Osteocyte (in vitro differentiated cells): ENCODE data around the gene VIT. TPM values are rescaled to one million over a fixed set of nuclear protein-coding genes. Genes with fewer than 3 reads are reported as not detected.
"Not testable (repeated sequence)": the region's sequence is repeated elsewhere in the genome, so short reads cannot be mapped to it uniquely, and the experiment has no call there.

Source experiments
- DNase-seq: peaks from one replicate; pipeline ENCODE4 v3.0.0; 2021; ENCODE audit warnings: mixed read lengths; ENCODE audit not compliant: unreplicated experiment; ENCODE audit errors: extremely low spot score
- H3K27ac Mint-ChIP-seq: one replicate; pipeline ENCODE4 v1.8.0; 2021; ENCODE audit warnings: mild to moderate bottlenecking, mixed read lengths; ENCODE audit not compliant: unreplicated experiment
- H3K27me3 Mint-ChIP-seq: one replicate; pipeline ENCODE4 v1.8.0; 2021; ENCODE audit warnings: mixed read lengths; ENCODE audit not compliant: unreplicated experiment
- H3K36me3 Mint-ChIP-seq: one replicate; pipeline ENCODE4 v1.8.0; 2021; ENCODE audit warnings: mixed read lengths; ENCODE audit not compliant: unreplicated experiment
- H3K4me1 Mint-ChIP-seq: one replicate; pipeline ENCODE4 v1.8.0; 2021; ENCODE audit warnings: mixed read lengths; ENCODE audit not compliant: unreplicated experiment
- H3K4me3 Mint-ChIP-seq: one replicate; pipeline ENCODE4 v1.8.0; 2021; ENCODE audit warnings: mild to moderate bottlenecking, moderate library complexity, mixed read lengths; ENCODE audit not compliant: unreplicated experiment
- H3K9me3 Mint-ChIP-seq: one replicate; pipeline ENCODE4 v1.8.0; 2021; ENCODE audit warnings: mixed read lengths; ENCODE audit not compliant: unreplicated experiment
- total RNA-seq: library from RNA; stranded (reverse); gene quantifications from 2 replicates; pipeline ENCODE4 v1.2.1, GENCODE V29; 2021
- TF ChIP-seq, protein P1 (sequence below): fragments of 200-600 bp; sonication (generic); IDR thresholded peaks from 2 replicates; pipeline ENCODE4 v1.5.0; 2021; ENCODE audit warnings: antibody characterized with exemption, mild to moderate bottlenecking, moderate library complexity

The VIT gene
- total RNA-seq, 1 donor from 2014 or later, result 11.4 TPM

DNA sequence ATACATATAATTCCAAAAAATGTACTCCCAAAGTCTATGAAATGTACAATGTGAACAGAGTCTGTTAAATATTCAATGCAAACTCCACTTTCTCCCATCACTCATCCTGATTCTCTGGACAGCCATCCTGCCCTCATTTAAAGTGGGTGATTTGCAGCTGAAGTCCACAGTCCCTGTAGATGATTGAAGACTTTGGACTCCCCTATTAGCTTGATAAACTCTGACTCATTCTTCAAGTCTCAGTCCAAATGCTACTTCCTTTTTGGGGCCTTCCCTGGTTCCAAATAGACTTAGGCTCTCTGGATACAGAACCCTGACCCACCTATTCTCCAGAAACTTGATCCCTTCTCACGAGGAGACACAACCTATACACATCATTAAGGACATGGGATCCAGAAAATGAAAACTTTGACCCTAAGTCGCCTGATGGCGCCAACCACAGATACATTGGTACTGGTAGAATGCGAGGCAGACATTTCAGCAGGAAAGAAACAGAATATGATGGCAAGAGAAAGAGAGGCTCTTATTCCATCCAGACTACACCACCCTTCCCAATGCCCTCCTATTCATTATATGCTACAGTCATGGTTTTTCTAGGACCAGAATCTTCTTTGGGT lies 122.7 kb downstream of the VIT start:
- no peak overlapping the region for H3K27ac Mint-ChIP-seq
- TF ChIP-seq, protein P1, sequence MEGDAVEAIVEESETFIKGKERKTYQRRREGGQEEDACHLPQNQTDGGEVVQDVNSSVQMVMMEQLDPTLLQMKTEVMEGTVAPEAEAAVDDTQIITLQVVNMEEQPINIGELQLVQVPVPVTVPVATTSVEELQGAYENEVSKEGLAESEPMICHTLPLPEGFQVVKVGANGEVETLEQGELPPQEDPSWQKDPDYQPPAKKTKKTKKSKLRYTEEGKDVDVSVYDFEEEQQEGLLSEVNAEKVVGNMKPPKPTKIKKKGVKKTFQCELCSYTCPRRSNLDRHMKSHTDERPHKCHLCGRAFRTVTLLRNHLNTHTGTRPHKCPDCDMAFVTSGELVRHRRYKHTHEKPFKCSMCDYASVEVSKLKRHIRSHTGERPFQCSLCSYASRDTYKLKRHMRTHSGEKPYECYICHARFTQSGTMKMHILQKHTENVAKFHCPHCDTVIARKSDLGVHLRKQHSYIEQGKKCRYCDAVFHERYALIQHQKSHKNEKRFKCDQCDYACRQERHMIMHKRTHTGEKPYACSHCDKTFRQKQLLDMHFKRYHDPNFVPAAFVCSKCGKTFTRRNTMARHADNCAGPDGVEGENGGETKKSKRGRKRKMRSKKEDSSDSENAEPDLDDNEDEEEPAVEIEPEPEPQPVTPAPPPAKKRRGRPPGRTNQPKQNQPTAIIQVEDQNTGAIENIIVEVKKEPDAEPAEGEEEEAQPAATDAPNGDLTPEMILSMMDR, result no peak
- H3K9me3 Mint-ChIP-seq, result no peaks in the 10 kb centered on the region
- no peaks in the 10 kb centered on the region for H3K27me3 Mint-ChIP-seq
- no peak overlapping the region for H3K4me3 Mint-ChIP-seq
- DNase-seq, result no peak
- H3K4me1 Mint-ChIP-seq, result no peaks in the 10 kb centered on the region
- no peaks in the 10 kb centered on the region for H3K36me3 Mint-ChIP-seq

DNA sequence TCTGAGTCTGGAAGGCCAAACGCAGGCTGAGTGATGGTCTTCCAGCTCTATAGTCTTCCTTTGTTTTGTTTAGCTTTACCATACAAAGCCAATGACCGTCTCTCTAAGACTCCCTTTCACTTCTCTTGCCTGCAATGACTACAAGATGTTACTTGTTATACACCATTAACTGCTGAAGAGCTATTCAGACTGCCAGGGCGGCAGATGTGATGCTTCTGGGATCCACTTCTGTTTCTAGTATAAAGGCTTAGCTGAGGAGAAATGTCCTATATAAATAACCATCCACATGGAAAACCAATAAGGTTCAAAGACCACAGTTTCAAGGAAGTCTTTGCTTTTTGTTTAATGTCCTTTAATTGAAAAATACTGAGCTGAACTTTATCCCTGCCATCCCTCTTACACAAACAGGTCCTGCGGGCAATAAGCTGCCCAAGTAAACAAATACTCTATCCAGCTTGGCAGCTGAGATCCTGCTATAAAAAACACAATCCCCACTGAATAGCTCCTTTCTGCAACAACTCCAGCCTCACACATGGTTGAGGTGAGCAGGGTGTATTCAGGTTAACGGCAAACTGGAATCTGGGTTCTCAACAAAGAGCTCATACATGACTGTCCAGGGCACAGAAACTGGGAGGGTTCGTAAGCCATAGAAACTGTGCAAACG lies 124.6 kb downstream of the VIT start:
- no peak overlapping the region for H3K27ac Mint-ChIP-seq
- no peak for DNase-seq
- TF ChIP-seq, protein P1, result no peak
- H3K27me3 Mint-ChIP-seq, result no peaks in the 10 kb centered on the region
- H3K4me3 Mint-ChIP-seq, result no peak overlapping the region
- H3K36me3 Mint-ChIP-seq, result no peaks in the 10 kb centered on the region
- H3K9me3 Mint-ChIP-seq, result no peaks in the 10 kb centered on the region
- H3K4me1 Mint-ChIP-seq, result no peaks in the 10 kb centered on the region

DNA sequence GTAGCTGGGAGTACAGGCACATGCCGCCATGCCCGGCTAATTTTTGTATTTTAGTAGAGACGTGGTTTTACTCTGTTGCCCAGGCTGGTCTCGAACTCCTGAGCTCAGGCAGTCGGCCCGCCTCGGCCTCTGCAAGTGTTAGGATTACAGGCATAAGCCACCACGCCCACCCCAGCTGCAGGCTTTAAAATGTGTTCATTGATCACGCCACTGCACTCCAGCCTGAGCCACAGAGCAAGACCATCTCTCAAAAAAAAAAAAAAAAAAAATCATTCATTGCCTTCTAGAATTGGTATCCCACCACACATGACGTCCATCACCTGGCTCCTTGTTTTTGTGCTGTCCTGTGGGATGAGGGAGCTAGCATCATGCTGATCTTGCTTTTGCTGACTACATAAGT lies 127.4 kb downstream of the VIT start:
- DNase-seq, result no peak
- H3K4me1 Mint-ChIP-seq, result no peaks in the 10 kb centered on the region
- H3K4me3 Mint-ChIP-seq, result no peak overlapping the region
- H3K9me3 Mint-ChIP-seq, result peaks cover 3% of the 10 kb centered on the region
- TF ChIP-seq, protein P1, result no peak
- H3K36me3 Mint-ChIP-seq, result no peaks in the 10 kb centered on the region
- H3K27me3 Mint-ChIP-seq, result peaks cover 2% of the 10 kb centered on the region
- no peak overlapping the region for H3K27ac Mint-ChIP-seq

DNA sequence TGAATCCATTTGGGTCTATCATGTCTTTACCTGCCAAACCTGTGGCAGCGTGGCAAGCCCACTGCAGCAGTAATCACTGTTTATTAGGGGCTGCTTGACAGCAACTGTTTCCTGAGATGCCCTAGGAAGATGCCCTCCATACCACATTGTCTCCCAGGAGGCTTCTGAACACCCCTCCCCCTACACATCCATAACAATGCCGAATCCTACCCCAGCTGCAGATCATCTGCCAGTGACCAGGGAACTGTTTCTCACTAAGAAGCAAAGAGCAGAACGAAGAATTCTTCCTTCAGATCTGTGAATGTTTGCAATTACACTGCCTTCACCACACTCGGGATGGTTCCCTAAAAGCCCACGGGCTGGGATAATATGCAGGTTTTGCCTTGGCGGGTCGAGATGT lies 127.8 kb downstream of the VIT start:
- peaks cover 2% of the 10 kb centered on the region for H3K27me3 Mint-ChIP-seq
- no peak for DNase-seq
- no peaks in the 10 kb centered on the region for H3K4me1 Mint-ChIP-seq
- H3K4me3 Mint-ChIP-seq, result no peak overlapping the region
- H3K9me3 Mint-ChIP-seq, result peaks cover 3% of the 10 kb centered on the region
- TF ChIP-seq, protein P1, result no peak
- H3K36me3 Mint-ChIP-seq, result no peaks in the 10 kb centered on the region
- no peak overlapping the region for H3K27ac Mint-ChIP-seq

DNA sequence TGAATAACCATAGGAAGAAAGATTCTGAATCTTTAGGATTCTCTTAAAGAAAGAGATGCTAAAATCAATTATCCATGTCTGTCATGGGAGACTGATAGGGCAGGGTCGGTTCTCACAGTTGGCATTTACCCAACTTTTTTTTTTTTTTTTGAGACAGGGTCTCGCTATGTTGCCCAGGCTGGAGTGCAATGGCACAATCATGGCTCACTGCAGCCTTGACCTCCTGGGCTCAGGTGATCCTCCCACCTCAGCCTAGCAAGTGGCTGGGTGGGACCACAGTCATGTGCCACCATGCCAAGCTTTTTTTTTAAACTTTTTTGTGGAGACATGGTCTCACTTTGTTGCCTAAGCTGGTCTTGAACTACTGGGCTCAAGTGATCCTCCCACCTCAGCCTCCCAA lies 128.2 kb downstream of the VIT start:
- not testable (repeated sequence) for H3K4me3 Mint-ChIP-seq, H3K27me3 Mint-ChIP-seq, H3K4me1 Mint-ChIP-seq, H3K36me3 Mint-ChIP-seq, H3K27ac Mint-ChIP-seq, DNase-seq, H3K9me3 Mint-ChIP-seq
